Measurements from ENCODE around the gene C1QTNF12. TPM values are rescaled to one million over a fixed set of nuclear protein-coding genes. Genes with fewer than 3 reads are reported as not detected.

C1QTNF12 gene
- total RNA-seq, 2 experiments from 2014 or later: 3.4 to 4.8 TPM

- peaks cover 14% of the 10 kb centered on the region for H3K4me1 ChIP-seq (ENCODE audit: insufficient read depth, low read length)
- H3K9me3 ChIP-seq (ENCODE audit: control insufficient read depth in 1 of 2, insufficient read depth in 1 of 2, low read length in 2 of 2): peaks cover 0 to 3% of the 10 kb centered on the region in 2 experiments
- ChIA-PET CTCF (no interaction called here), POLR2A (no interaction called here)
- no peak overlapping the region for H3K27ac ChIP-seq (ENCODE audit: low read depth in 1 of 2, low read length in 2 of 2)
- H3K36me3 ChIP-seq (ENCODE audit: insufficient read depth, low read length): no peaks in the 10 kb centered on the region
- H3K9me3 Mint-ChIP-seq: no peaks in the 10 kb centered on the region
- DNase-seq (peak in 1 of 14 experiments; percentile 40), ATAC-seq (ENCODE audit: poor library complexity) (no peak)
- H3K4me1 Mint-ChIP-seq (ENCODE audit: low read depth): no peaks in the 10 kb centered on the region
- no peaks in the 10 kb centered on the region for H3K27me3 ChIP-seq (ENCODE audit: control insufficient read depth in 1 of 2, insufficient read depth in 2 of 2, low read length in 2 of 2)
- H3K27me3 Mint-ChIP-seq: no peaks in the 10 kb centered on the region
- no peak overlapping the region for H3K27ac Mint-ChIP-seq
- no peak overlapping the region for H3K4me3 Mint-ChIP-seq
- no peaks in the 10 kb centered on the region for H3K36me3 Mint-ChIP-seq (ENCODE audit: low read depth)
- no peak overlapping the region for H3K4me3 ChIP-seq (ENCODE audit: low read length)
- intact Hi-C loops (cut with DNase I, micrococcal nuclease): no loop called here
- TF ChIP-seq CTCF (IDR thresholded peaks at IDR 0.05): no peak
Observed at GRCh38 chr1:1287288-1288110, 41.0 kb upstream of the C1QTNF12 start.

GRCh38 chr1:1286313-1287261 is 40.1 kb upstream of the C1QTNF12 start:
- Histone ChIP-seq H3K27me3 (ENCODE audit: control insufficient read depth in 1 of 2, insufficient read depth in 2 of 2, low read length in 2 of 2) (no peaks in the 10 kb centered on the region), H3K9me3 (ENCODE audit: control insufficient read depth in 1 of 2, insufficient read depth in 1 of 2, low read length in 2 of 2) (peaks cover 0 to 3% of the 10 kb centered on the region in 2 experiments), H3K27ac (ENCODE audit: low read depth in 1 of 2, low read length in 2 of 2) (no peak overlapping the region), H3K4me1 (ENCODE audit: insufficient read depth, low read length) (peaks cover 7% of the 10 kb centered on the region), H3K4me3 (ENCODE audit: low read length) (no peak overlapping the region), H3K36me3 (ENCODE audit: insufficient read depth, low read length) (no peaks in the 10 kb centered on the region)
- intact Hi-C loops (cut with DNase I, micrococcal nuclease): no loop called here
- TF ChIP-seq CTCF (IDR thresholded peaks at IDR 0.05): no peak
- no peak overlapping the region for H3K27ac Mint-ChIP-seq
- DNase-seq (peak in 1 of 14 experiments; percentile 26), ATAC-seq (ENCODE audit: poor library complexity) (no peak)
- no peak overlapping the region for H3K4me3 Mint-ChIP-seq
- no peaks in the 10 kb centered on the region for H3K36me3 Mint-ChIP-seq (ENCODE audit: low read depth)
- no peaks in the 10 kb centered on the region for H3K27me3 Mint-ChIP-seq
- ChIA-PET POLR2A (no interaction called here), CTCF (no interaction called here)
- no peaks in the 10 kb centered on the region for H3K9me3 Mint-ChIP-seq
- no peaks in the 10 kb centered on the region for H3K4me1 Mint-ChIP-seq (ENCODE audit: low read depth)

- Mint-ChIP-seq H3K9me3 (no peaks in the 10 kb centered on the region), H3K4me3 (no peak overlapping the region), H3K4me1 (ENCODE audit: low read depth) (no peaks in the 10 kb centered on the region), H3K36me3 (ENCODE audit: low read depth) (no peaks in the 10 kb centered on the region), H3K27ac (no peak overlapping the region), H3K27me3 (no peaks in the 10 kb centered on the region)
- Histone ChIP-seq H3K4me3 (ENCODE audit: low read length) (no peak overlapping the region), H3K4me1 (ENCODE audit: insufficient read depth, low read length) (peaks cover 4% of the 10 kb centered on the region), H3K27me3 (ENCODE audit: control insufficient read depth in 1 of 2, insufficient read depth in 2 of 2, low read length in 2 of 2) (no peaks in the 10 kb centered on the region), H3K9me3 (ENCODE audit: control insufficient read depth in 1 of 2, insufficient read depth in 1 of 2, low read length in 2 of 2) (peaks cover 0 to 3% of the 10 kb centered on the region in 2 experiments), H3K36me3 (ENCODE audit: insufficient read depth, low read length) (no peaks in the 10 kb centered on the region), H3K27ac (ENCODE audit: low read depth in 1 of 2, low read length in 2 of 2) (no peak overlapping the region)
- ChIA-PET POLR2A (no interaction called here), CTCF (no interaction called here)
- no peak for TF ChIP-seq CTCF (IDR thresholded peaks at IDR 0.05)
- DNase-seq (peak in 1 of 14 experiments; percentile 27), ATAC-seq (ENCODE audit: poor library complexity) (no peak)
- intact Hi-C loops (cut with DNase I, micrococcal nuclease): no loop called here
Observed at GRCh38 chr1:1285611-1286311, 39.2 kb upstream of the C1QTNF12 start.

Data from CD4-positive, alpha-beta T cell (primary cell).